Neural cell (in vitro differentiated cells): ENCODE measurements around the gene NPHP4. TPM values are rescaled to one million over a fixed set of nuclear protein-coding genes. Genes with fewer than 3 reads are reported as not detected.

Experiments
- H2AFZ ChIP-seq: fragments of 200-600, 300-800 bp; sonication (generic), shearing (Covaris generic); 2 replicates; pipeline ENCODE4 v1.6.0; 2014; ENCODE audit warnings: low read depth, mild to moderate bottlenecking, antibody characterized with exemption, low read length, moderate library complexity
- H3F3A ChIP-seq: fragments of 200-600 bp; shearing (Covaris generic); 2 replicates; pipeline ENCODE4 v1.6.1; 2016; ENCODE audit warnings: mild to moderate bottlenecking, moderate library complexity, mixed read lengths, antibody characterized with exemption, low read length; ENCODE audit not compliant: insufficient read depth, poor library complexity, severe bottlenecking
- H3K27ac ChIP-seq: fragments of 200-600, 300-800 bp; sonication (generic), shearing (Covaris generic); 2 replicates; pipeline ENCODE4 v1.5.1; 2014; ENCODE audit warnings: mild to moderate bottlenecking, low read length, moderate library complexity
- H3K27me3 ChIP-seq: fragments of 300-800, 200-600 bp; sonication (generic), shearing (Covaris generic); 2 replicates; pipeline ENCODE4 v1.6.0; 2014; ENCODE audit warnings: mild to moderate bottlenecking, low read depth, low read length, moderate library complexity; ENCODE audit not compliant: insufficient read depth
- H3K36me3 ChIP-seq: fragments of 300-800, 200-600 bp; sonication (generic), shearing (Covaris generic); 2 replicates; pipeline ENCODE4 v1.5.1; 2014; ENCODE audit warnings: mild to moderate bottlenecking, antibody characterized with exemption, low read length, moderate library complexity; ENCODE audit not compliant: insufficient read depth
- H3K4me2 ChIP-seq: fragments of 300-800, 200-600 bp; sonication (generic), shearing (Covaris generic); 2 replicates; pipeline ENCODE4 v1.6.0; 2014; ENCODE audit warnings: mild to moderate bottlenecking, low read length
- H3K4me3 ChIP-seq: fragments of 300-800, 200-600 bp; sonication (generic), shearing (Covaris generic); 2 replicates; pipeline ENCODE4 v1.5.1; 2014; ENCODE audit warnings: mild to moderate bottlenecking, low read length, moderate library complexity
- H3K79me2 ChIP-seq: fragments of 200-600 bp; shearing (Covaris generic); replicated peaks from 2 replicates; pipeline ENCODE4 v1.6.0; 2014; ENCODE audit warnings: mild to moderate bottlenecking, low read length, moderate library complexity; ENCODE audit not compliant: insufficient read depth
- H3K9ac ChIP-seq: fragments of 300-800, 200-600 bp; sonication (generic), shearing (Covaris generic); 2 replicates; pipeline ENCODE4 v1.6.1; 2016; ENCODE audit warnings: mild to moderate bottlenecking, low read length, mixed read lengths
- H3K9me2 ChIP-seq: fragments of 200-600 bp; shearing (Covaris generic); 2 replicates; pipeline ENCODE4 v1.6.1; 2016; ENCODE audit warnings: mild to moderate bottlenecking, low read length, mixed read lengths; ENCODE audit not compliant: insufficient read depth
- H3K9me3 ChIP-seq: fragments of 200-600, 300-800 bp; sonication (generic), shearing (Covaris generic); 2 replicates; pipeline ENCODE4 v1.6.1; 2016; ENCODE audit warnings: mild to moderate bottlenecking, mixed run types, low read length, moderate library complexity, mixed read lengths
- H4K20me1 ChIP-seq: fragments of 200-600 bp; shearing (Covaris generic); 2 replicates; pipeline ENCODE4 v1.6.1; 2016; ENCODE audit warnings: mild to moderate bottlenecking, mixed run types; ENCODE audit not compliant: insufficient read depth
- EP300 ChIP-seq: fragments of 450-650 bp; conservative IDR thresholded peaks from 2 replicates; pipeline ENCODE4 v1.6.1; 2014; ENCODE audit warnings: antibody characterized with exemption, mild to moderate bottlenecking, moderate library complexity; ENCODE audit not compliant: poor library complexity, severe bottlenecking
- EZH2 ChIP-seq: fragments of 200-600, 300-800 bp; shearing (Covaris generic), sonication (generic); IDR thresholded peaks from 2 replicates; pipeline ENCODE4 v1.6.1; 2014; ENCODE audit warnings: antibody characterized with exemption, low read length, borderline replicate concordance, mild to moderate bottlenecking; ENCODE audit not compliant: insufficient read depth, poor library complexity, severe bottlenecking
- MXI1 ChIP-seq: fragments of 450-650 bp; conservative IDR thresholded peaks from 2 replicates; pipeline ENCODE4 v1.6.1; 2014; ENCODE audit warnings: antibody characterized with exemption, mild to moderate bottlenecking; ENCODE audit not compliant: poor library complexity, severe bottlenecking
- POLR2AphosphoS5 ChIP-seq: IDR thresholded peaks from 2 replicates; pipeline ENCODE4 v1.6.1; 2012
- RAD21 ChIP-seq: fragments of 450-650 bp; conservative IDR thresholded peaks from 2 replicates; pipeline ENCODE4 v1.6.1; 2014; ENCODE audit warnings: antibody characterized with exemption, mild to moderate bottlenecking, moderate library complexity
- SMC3 ChIP-seq: fragments of 450-650 bp; conservative IDR thresholded peaks from 2 replicates; pipeline ENCODE4 v1.6.1; 2014; ENCODE audit warnings: antibody characterized with exemption, mild to moderate bottlenecking, moderate library complexity; ENCODE audit not compliant: poor library complexity
- TAF1 ChIP-seq: IDR thresholded peaks from 2 replicates; pipeline ENCODE4 v1.6.1; 2012; ENCODE audit warnings: low read depth
- polyA plus RNA-seq: library from polyadenylated mRNA; depleted of rRNA; stranded (reverse); fragments of >200 nt; gene quantifications from 2 replicates; pipeline ENCODE4 v1.2.3, GENCODE V29; 2014
- TF ChIP-seq, protein P1 (sequence below): fragments of 450-650 bp; IDR thresholded peaks from 2 replicates; pipeline ENCODE4 v1.5.1; 2014; ENCODE audit warnings: antibody characterized with exemption, mild to moderate bottlenecking, moderate library complexity; ENCODE audit not compliant: poor library complexity, severe bottlenecking
- TF ChIP-seq, protein P2 (sequence below): IDR thresholded peaks from 2 replicates; pipeline ENCODE4 v1.6.1; 2012; ENCODE audit warnings: borderline replicate concordance

The NPHP4 gene
- polyA plus RNA-seq, 1 donor from 2014 or later, result 17.1 TPM

DNA sequence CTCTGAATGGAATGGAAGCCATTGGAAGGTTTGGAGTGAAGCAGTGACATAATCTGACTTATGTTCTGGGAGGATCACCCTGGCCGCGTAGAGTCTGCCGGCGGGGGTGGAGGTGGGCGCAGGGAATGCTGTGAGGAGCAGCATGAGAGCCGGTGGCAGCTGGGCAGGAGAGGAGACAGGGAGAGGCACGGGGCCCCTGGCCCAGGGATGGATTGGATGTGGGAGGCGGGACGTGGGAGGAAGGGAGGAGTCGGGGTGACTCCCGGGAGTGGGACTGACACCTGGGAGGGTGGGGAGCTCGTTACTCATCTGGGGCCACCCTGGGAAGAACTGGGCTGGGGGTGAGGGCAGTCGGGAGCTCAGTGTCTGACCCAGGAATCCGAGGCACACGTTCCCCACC is 43.1 kb upstream of the NPHP4 start:
- no peaks in the 10 kb centered on the region for H3K79me2 ChIP-seq
- no peaks in the 10 kb centered on the region for H3K27me3 ChIP-seq
- H3F3A ChIP-seq, result no peaks in the 10 kb centered on the region
- H3K9me2 ChIP-seq, result no peaks in the 10 kb centered on the region
- no peaks in the 10 kb centered on the region for H4K20me1 ChIP-seq
- no peak overlapping the region for H3K9ac ChIP-seq
- H3K9me3 ChIP-seq, result no peaks in the 10 kb centered on the region
- no peak overlapping the region for H3K27ac ChIP-seq
- no peak overlapping the region for H2AFZ ChIP-seq
- TF ChIP-seq SMC3, result no peak
- TF ChIP-seq, protein P1, sequence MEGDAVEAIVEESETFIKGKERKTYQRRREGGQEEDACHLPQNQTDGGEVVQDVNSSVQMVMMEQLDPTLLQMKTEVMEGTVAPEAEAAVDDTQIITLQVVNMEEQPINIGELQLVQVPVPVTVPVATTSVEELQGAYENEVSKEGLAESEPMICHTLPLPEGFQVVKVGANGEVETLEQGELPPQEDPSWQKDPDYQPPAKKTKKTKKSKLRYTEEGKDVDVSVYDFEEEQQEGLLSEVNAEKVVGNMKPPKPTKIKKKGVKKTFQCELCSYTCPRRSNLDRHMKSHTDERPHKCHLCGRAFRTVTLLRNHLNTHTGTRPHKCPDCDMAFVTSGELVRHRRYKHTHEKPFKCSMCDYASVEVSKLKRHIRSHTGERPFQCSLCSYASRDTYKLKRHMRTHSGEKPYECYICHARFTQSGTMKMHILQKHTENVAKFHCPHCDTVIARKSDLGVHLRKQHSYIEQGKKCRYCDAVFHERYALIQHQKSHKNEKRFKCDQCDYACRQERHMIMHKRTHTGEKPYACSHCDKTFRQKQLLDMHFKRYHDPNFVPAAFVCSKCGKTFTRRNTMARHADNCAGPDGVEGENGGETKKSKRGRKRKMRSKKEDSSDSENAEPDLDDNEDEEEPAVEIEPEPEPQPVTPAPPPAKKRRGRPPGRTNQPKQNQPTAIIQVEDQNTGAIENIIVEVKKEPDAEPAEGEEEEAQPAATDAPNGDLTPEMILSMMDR, result no peak
- no peak for TF ChIP-seq EZH2
- no peak for TF ChIP-seq TAF1
- no peak for TF ChIP-seq EP300
- no peak for TF ChIP-seq MXI1
- TF ChIP-seq POLR2AphosphoS5, result no peak
- no peak for TF ChIP-seq RAD21
- TF ChIP-seq, protein P2, sequence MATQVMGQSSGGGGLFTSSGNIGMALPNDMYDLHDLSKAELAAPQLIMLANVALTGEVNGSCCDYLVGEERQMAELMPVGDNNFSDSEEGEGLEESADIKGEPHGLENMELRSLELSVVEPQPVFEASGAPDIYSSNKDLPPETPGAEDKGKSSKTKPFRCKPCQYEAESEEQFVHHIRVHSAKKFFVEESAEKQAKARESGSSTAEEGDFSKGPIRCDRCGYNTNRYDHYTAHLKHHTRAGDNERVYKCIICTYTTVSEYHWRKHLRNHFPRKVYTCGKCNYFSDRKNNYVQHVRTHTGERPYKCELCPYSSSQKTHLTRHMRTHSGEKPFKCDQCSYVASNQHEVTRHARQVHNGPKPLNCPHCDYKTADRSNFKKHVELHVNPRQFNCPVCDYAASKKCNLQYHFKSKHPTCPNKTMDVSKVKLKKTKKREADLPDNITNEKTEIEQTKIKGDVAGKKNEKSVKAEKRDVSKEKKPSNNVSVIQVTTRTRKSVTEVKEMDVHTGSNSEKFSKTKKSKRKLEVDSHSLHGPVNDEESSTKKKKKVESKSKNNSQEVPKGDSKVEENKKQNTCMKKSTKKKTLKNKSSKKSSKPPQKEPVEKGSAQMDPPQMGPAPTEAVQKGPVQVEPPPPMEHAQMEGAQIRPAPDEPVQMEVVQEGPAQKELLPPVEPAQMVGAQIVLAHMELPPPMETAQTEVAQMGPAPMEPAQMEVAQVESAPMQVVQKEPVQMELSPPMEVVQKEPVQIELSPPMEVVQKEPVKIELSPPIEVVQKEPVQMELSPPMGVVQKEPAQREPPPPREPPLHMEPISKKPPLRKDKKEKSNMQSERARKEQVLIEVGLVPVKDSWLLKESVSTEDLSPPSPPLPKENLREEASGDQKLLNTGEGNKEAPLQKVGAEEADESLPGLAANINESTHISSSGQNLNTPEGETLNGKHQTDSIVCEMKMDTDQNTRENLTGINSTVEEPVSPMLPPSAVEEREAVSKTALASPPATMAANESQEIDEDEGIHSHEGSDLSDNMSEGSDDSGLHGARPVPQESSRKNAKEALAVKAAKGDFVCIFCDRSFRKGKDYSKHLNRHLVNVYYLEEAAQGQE, result no peak
- no peak overlapping the region for H3K4me2 ChIP-seq
- no peak overlapping the region for H3K4me3 ChIP-seq
- H3K36me3 ChIP-seq, result no peaks in the 10 kb centered on the region

DNA sequence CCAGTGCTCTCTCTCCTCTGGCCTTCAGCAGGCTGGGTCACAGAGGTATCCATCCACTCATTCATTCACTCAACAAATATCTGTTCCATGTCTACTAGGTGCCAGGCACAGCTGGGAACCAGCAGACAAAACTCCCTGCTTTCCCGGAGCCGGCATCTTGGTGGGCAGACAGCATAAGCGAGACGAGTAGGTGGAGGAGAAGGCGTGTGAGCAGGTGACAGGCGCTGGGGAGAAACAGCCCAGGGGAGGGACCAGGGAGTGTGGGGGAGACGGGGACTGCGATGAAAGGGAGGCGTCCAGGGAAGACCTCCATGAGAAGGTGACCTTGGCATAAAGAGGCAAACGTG is 42.5 kb upstream of the NPHP4 start:
- no peaks in the 10 kb centered on the region for H3K9me2 ChIP-seq
- H3K4me3 ChIP-seq, result peak overlapping the region; percentile 52
- no peaks in the 10 kb centered on the region for H3K36me3 ChIP-seq
- H4K20me1 ChIP-seq, result no peaks in the 10 kb centered on the region
- no peak for TF ChIP-seq POLR2AphosphoS5
- TF ChIP-seq, protein P2, result no peak
- TF ChIP-seq EP300, result no peak
- no peak for TF ChIP-seq RAD21
- no peak for TF ChIP-seq TAF1
- TF ChIP-seq MXI1, result no peak
- TF ChIP-seq, protein P1, result no peak
- no peak for TF ChIP-seq EZH2
- TF ChIP-seq SMC3, result no peak
- H3F3A ChIP-seq, result no peaks in the 10 kb centered on the region
- no peaks in the 10 kb centered on the region for H3K9me3 ChIP-seq
- H3K9ac ChIP-seq, result no peak overlapping the region
- no peaks in the 10 kb centered on the region for H3K27me3 ChIP-seq
- H3K27ac ChIP-seq, result no peak overlapping the region
- H3K4me2 ChIP-seq, result no peak overlapping the region
- H3K79me2 ChIP-seq, result no peaks in the 10 kb centered on the region
- H2AFZ ChIP-seq, result no peak overlapping the region
